GM19328 (cell line): ENCODE measurements around the gene MAPK7.

Source experiments
- ATAC-seq: cut with Tn5 transposase; IDR thresholded peaks from one replicate; pipeline ENCODE4 v1.9.1; 2021; ENCODE audit warnings: mild to moderate bottlenecking, moderate library complexity; ENCODE audit not compliant: unreplicated experiment

Gene MAPK7

DNA sequence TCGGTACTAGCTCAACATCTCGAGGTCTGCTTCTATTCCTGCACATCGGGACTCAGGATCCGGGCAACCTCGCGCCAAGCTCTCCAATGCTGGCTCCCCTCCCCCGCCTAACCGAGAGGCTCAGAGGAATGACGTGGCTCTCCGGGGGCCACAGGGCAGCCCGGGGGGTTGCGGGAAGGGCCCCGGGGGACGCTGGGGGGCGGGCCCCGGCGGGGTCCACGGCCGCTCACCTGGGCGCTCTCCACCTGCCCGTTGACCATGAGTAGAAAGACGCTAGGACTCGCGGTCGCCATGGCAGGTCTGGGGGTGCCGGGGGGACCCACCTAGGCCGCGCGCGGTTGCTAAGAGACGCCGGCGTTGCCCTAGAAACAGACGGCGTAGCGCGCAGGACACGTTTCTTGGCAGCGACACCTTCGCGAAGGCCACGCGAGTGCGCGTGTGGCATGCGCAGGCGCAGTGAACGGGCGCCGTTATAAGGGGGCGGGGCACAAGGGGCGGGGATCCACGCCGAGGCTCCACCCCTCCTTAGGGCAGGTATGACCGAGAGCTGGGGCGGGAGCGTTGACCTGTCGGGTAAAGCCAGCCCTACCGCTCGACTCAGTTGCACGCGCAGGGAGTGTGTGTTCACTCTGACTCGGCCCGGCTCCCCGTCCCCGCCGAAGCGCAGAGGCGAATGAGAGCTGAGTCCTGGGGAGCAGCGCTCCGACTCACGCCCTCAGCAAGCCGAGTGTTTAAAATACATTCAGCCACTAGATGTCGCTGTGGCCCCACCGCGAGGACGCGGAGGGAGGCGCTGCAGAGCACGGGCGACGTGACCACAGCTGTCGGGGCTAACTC lies 15.8 kb upstream of the MAPK7 start, which contains the start of gene B9D1:
Gene B9D1, minus strand, starts transcription at position 447 of the 837 bp plus-strand sequence. Its CDS starts 154 bp downstream, at position 293.
- ATAC-seq = peak; percentile 77

DNA sequence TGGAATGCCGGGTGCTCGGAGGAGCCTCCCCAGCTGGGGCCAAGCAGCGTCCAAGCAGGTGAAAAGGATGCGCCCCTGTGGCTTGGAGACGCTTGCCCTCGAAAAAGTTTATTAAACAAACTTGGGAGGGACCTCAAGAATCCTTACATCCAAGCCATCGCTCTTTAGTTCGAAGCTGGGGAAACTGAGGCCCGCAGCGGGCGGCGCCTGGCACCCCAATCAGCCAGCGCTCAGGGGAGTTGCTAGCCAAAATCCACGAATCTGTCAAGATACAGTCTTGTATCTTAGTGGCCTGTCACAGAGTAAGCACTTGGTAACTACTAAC lies 15.2 kb upstream of the MAPK7 start:
- no peak for ATAC-seq

DNA sequence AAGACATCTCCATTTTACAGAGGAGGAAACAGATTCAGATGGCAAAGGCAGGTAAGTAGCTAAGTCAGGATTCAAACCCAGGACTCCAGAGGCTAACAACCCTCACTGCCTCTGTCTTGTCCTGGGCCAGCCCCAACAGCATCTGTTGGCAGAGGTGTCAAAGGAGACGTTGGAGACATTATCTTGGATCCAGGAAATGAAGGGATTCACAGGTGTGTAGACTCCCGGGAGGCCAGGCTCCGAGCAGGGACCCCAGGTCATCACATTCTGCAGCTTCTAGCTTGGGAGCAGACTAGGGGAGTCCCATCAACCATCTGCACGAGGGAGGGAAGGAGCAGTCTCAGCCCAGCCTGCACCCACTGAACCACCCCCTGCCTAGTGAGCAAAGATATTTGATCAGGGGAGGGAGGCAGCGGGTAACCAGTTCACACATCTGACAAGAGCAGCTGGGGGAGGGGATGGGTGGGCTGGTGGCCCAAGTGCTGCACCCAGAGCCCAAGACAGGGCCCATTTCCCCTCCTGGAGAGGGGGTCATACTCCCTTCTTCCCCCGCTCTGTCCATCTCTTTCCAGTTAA lies 14.8 kb upstream of the MAPK7 start:
- ATAC-seq = no peak

DNA sequence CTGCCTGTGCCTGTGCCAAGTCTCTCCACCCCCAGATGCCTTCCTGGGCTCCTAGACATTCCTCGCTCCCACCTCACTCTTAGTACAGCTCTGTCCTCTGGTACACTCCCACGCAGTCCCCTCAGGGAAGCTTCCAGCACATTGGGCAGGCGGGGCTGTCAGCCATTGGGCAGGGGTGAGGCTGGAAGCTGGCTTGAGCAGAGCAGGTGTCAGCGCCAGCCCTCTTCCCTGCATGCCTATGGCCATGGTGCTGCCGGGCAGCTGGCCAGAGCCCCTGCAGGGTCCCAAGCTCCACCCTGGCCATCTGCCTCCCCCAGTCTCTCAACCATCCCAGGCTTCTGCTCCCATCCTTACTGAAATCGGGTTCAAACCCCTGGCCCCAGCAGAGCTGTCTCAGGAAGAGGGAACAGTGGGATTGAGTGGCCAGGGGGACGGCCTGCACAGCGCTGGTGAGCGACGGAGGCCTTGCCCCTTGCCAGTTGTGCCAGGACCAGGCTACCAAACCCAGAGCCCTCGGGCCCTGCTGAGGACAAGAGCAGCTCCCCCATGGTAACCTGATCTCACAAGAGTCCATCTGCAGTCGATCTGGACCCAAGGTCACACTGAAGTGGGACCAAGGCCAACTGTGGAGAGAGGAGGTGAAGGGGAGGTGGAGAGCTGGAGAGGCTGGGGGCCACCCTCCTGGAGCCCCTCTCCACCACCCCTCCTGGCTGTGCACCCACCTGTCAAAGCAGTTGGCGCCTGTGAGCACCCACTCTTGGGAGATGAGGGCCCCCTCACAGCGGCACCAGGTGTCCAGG lies 13.4 kb upstream of the MAPK7 start:
- ATAC-seq = no peak

DNA sequence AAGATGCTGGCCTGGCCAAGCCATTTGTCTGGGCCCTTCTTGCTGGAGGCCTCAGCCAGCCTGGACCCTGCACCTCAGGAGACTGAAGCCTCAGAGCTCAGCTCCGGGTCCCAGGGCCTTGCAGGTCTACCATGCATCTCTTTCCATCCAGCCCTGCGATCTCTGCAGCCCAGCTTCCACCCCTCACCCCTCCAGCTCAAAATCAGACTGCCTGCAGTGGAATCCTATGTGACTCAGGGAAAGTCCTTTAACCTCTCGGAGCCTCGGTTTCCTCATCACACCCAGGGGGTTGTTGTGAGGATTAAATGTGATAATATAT lies 12.8 kb upstream of the MAPK7 start:
- ATAC-seq = no peak

DNA sequence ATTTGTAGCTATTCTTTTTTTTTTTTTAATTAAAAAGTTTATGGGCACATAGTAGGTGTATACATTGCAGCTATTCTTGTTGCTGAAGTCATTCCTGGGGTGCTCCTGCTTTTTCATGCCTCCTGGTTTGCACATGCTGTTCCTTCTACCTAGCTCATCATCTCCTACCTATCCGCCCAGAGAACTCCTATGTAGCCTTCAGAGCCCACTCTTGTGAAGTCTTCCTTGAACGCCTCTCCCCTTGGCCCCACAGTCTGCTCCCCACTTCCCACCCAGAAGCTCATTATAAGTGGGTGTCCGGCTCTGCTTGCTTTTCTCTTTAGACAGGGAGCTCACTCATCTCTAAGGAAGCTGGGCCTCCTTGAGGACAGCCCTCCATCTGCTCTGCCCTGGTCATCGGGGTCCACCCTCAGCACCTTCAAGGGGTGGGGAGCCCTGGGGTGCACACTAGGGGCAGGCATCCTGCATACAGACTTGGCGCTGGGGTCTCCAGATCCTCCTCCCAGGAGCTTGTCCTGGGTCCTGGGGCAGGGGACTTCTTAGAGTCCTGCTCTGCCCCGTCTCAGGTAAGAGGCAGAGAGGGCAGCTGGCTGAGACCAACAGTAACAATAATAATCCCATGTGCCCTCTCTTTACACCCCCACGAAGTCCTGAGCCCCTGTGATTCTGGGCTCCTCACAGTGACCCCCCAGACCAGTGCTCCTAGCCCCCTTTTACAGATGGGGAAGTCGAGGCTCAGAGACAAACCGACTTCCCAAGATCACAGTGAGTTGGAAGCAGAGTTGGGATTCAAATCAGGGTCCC lies 12.3 kb upstream of the MAPK7 start:
- ATAC-seq = no peak

DNA sequence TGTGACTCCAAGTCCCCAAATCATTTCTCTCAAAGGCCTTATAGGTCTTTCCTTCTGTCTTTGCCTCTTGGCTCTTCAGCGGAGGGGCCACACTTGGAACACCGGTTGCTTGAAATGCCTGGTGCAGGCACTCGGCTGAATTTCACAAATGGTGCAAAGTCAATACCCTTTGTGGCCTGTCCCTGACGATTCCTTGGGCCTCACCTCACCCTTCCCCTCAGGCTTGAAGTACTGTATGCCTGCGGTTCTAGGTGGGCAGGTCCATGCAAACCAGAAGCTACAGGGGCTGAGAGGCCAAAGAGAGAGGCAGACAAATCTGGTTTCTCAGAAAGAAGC lies 11.7 kb upstream of the MAPK7 start:
- ATAC-seq = no peak

DNA sequence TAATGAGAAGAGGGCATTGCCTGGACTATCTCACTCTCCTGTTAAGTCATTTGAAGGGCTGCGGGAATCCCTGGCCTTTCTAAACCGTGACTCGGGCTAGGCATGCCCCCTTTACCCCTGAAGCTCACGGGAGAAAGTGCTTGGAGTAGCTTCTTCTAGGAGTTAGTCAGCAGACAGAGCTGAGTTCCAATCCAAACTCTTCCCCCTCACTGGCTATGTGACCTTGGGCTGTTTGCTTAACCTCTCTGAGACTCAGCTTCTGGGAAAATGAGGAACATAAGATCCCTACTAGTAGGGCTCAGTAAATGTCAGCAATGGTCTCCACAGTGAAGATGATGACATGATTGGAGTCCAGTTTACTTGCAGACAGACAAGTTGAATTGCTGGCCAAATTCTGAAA lies 10.1 kb upstream of the MAPK7 start:
- ATAC-seq = no peak

DNA sequence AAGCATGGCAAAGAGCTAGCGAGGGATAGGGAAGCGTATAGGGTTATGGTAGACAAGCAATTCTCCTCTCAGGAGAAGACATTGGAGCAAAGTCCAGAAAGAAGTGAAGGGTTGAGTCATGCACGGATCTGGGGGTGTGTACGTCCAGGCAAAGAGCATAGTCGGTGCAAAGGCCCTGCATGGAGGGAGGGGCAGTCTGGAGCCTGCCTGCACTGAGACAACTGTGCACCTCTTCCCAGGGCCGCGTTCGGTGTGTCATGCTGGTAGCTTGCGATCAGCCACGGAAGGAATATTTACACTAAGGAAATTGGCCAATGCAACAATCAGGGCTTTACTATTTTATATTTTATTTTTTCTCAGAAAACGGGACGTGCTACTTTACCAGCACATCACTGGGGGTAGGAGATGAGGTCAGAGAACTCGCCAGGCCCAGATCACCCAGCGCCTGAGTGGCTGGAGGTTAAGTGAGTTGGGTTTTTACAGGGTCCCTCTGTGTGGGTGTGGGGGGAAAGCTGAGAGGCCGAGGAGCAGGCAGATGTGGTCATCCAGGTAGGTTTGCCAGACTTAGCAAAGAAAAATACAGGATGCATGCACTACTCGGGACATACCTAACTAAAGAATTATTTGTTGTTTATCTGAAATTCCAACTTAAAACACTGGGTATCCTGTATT lies 9.1 kb upstream of the MAPK7 start:
- no peak for ATAC-seq

DNA sequence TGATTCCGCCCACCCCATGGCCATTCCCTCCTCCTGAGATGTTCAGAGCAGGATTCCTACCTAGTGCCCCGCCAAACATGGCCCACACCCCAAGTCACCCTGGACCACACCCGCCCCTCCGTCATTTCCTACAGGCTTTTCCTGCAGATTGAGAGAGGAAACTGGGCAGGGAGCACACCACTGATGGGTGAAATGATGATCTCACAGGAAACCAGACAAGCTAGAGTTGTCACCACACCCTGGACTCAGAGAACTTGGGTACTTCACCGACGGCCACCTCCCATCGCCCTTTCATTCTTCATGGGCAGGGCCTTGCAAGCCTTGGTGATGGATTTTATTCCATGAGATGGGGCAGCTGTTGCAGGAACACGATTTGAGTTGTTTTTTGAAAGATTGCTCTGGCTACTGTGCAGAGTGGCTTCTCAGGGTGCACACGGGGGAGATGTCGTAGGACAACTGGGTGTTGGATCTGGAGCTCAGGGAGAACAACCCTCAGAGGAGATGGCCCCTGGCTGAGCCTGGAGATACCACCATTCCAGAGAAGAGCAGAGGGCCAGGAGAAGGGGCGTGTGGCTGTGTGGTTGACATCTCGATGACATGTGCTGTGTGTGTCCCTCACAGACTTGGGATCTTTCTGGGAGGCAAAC lies 8.3 kb upstream of the MAPK7 start:
- ATAC-seq = no peak

DNA sequence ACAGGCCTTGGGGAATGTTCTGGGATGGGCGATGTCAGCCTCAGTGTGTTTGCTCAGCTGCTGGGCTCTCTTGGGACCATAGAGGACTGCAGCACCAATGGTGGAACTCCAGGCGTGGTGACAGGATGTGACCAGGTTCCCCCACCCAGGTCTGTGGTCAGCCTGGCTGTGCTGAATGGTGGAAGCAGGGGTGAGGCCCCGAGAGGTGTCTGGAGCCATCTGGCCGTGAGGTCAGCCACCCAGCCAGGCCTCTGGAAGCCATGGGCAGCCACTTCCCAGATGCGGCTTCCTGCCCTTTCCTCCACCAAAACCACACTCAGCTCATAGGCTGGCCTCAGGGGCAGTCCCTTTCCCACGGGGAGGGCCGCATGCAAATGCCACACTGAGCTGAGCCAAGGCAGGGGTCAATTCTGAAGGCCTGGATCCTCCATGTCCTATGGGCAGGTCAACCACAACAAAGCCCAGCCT lies 7.8 kb upstream of the MAPK7 start:
- ATAC-seq = no peak

DNA sequence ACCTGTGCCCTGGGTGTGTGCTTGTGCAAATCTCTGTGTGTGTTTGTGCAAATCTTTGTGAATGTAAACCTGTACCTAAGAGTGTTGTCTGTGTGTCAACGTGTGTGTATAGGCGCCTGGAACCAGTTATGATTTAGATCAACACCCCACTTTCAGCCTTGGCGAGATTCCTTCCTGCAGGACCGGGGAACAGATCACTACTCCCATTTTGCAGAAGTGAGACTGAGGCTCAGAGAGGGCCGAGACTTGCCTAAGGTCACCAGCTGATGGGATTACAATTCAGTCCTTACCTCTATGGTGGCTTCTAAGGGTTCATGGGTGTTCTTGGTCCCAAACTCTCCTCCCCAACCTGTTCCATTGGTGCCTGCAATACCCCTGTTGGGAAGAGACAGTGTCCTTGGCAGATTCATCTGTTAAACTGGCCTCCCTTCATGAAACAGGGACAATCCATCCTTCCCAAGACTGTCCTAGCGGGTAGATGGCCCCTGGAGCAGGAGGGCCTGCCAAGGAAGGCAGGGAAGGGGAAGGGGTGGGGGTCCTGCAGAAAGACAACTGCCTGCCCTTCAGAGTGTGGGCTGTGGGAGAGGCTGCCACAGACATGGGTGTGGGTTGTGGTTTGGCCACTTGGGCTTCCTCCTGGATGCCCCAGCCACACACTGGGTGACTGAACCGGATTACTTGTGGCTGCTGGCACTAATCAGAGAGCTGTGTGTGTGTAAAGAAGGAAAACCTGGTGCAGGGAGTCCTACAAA lies 6.9 kb upstream of the MAPK7 start:
- ATAC-seq = no peak

DNA sequence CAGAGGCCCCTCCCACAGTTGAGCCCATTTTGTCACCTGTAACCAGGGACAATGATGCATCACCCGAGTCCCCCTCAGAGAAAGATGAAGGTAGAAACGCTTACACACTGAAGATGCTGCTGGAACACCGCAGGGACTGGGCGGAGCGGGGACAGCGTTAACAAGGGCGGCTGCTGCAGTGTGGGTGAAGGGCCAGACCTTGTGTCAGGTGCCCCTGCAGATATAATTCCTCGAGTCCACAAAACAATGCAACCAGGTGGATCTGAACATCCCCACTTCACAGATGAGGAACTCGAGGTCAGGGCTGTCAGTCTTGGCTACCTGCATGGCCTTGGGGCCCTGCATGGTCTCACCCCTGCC lies 6.3 kb upstream of the MAPK7 start:
- ATAC-seq = no peak

DNA sequence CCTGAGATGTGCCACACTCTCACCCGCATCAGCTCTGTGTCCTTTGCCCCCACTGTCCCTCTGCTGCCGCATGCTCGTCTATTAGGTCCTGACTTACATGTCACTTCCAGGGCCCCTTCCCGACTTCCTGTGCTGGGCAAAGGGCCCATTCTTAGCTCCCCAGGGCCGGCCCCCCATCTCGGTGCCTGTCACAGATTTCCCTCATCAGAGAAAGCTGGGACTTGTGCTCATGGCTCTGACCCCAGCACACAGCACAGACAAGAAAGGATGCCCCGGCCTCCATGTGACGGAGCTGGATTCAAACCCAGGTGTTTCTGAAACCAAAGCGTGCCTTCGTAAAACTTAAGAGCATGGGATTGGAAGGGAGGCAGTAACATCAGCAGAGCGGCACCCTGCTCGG lies 5.9 kb upstream of the MAPK7 start:
- no peak for ATAC-seq

DNA sequence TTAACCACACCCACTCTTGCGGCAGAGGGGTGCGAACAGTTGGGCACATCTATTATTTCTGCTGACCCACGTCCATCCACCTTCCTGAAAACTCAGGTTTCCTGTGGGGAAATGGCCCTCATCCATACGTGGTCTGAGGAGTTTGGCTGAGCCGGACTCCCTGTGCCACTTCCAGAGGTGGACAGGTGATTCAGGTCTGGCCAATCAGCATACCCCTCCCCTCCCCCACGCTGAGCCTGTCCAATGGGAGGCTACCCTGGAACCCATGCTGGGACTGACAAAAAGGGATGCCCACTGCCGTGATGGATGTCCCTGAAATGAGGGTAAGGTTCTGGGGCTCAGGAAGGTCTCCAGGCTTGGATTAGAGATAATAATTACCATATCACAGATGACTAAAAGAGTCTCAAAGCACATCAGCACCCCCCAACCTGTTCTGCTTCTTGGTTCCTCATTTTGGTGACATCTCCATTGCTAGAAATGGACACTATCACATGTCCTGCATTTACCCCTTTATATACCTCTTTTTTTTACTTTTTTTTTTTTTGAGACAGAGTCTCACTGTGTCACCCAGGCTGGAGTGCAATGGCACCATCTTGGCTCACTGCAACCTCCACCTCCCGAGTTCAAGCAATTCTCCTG lies 5.3 kb upstream of the MAPK7 start:
- no peak for ATAC-seq

DNA sequence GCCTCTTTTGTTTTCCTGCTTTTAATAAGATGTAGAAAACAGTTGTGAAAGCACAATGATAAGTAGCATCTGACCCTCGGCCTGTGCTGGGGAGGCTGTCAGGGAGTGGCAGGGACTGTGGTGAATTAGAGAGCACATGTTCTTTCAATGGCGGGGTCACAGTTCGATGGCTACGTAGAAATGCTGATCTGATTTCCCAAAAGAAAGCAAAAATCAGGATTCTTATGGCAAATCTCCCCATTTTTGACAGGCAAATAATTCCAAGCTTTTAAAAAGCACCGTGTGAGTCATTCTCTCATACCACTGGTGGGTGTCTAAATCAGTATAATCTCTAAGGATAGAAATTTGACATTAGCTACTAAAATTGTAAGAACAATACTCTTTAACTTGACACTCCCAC lies 4.2 kb upstream of the MAPK7 start:
- ATAC-seq = no peak

DNA sequence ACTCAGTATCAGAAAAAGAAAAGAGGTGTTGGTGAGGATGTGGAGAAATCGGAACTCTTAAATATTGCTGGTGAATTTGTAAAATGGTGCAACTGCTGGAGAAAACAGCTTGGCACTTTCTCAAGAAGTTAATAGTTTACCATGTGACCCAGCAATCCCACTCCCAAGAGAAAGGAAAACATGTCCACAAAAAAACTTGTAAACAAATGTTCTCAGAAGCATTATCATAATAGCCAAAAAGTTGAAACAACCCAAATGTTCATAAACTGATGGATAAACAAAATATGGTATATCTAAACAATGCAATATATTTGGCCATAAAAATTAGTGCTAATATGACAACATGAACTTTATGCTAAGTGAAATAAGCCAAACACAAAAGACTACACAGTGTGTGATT lies 2.6 kb upstream of the MAPK7 start:
- no peak for ATAC-seq

DNA sequence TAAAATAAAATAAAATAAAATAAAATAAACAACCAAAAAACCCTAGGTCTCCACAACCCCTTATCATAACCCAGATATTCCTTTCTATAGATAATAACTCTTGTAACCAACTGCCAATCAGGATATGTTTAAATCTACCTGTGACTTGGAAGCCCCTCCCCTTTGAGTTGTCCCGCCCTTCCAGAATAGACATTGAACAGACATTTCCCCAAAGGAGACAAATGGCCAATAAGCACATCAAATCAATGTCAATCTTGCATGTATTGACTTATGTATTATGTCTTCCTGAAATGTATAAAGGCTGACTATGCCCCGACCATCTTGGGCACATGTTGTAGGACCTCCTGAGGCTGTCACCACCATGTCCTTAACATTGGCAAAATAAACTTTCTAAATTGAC lies 1.5 kb upstream of the MAPK7 start:
- no peak for ATAC-seq
